Measurements from ENCODE around the gene COMT. TPM values are rescaled to one million over a fixed set of nuclear protein-coding genes. Genes with fewer than 3 reads are reported as not detected.
A peak's percentile ranks its signal among the peaks of the same experiment; 100 is the strongest.

The COMT gene
- total RNA-seq, 1 donor from 2014 or later: 459 TPM

GRCh38 chr22:19967850-19968449 is 26.4 kb downstream of the COMT start:
- DNase-seq (ENCODE audit: low read depth): no peak

- no peak for DNase-seq (ENCODE audit: low read depth)
Observed at GRCh38 chr22:19968450-19968891, 26.9 kb downstream of the COMT start.

- no peak for DNase-seq (ENCODE audit: low read depth)
Observed at GRCh38 chr22:19969141-19969928, 27.8 kb downstream of the COMT start.

GRCh38 chr22:19970031-19970478 is 28.5 kb downstream of the COMT start:
- no peak for DNase-seq (ENCODE audit: low read depth)

GRCh38 chr22:19970479-19971275 is 29.1 kb downstream of the COMT start:
- peak; percentile 68 for DNase-seq (ENCODE audit: low read depth)

GRCh38 chr22:19971276-19972124 is 29.9 kb downstream of the COMT start:
- DNase-seq (ENCODE audit: low read depth): no peak

GRCh38 chr22:19972251-19972650 is 30.7 kb downstream of the COMT start:
- no peak for DNase-seq (ENCODE audit: low read depth)

- DNase-seq (ENCODE audit: low read depth): no peak
Observed at GRCh38 chr22:19972652-19973550, 31.3 kb downstream of the COMT start.

- no peak for DNase-seq (ENCODE audit: low read depth)
Observed at GRCh38 chr22:19973551-19974267, 32.1 kb downstream of the COMT start.

GRCh38 chr22:19974268-19974861 is 32.8 kb downstream of the COMT start:
- no peak for DNase-seq (ENCODE audit: low read depth)

- DNase-seq (ENCODE audit: low read depth): no peak
Observed at GRCh38 chr22:19974935-19975706, 33.5 kb downstream of the COMT start.

GRCh38 chr22:19975707-19976035 is 34.1 kb downstream of the COMT start:
- no peak for DNase-seq (ENCODE audit: low read depth)

- DNase-seq (ENCODE audit: low read depth): no peak
Observed at GRCh38 chr22:19976671-19977070, 35.1 kb downstream of the COMT start.

GRCh38 chr22:19977296-19978243 is 36.0 kb downstream of the COMT start:
- no peak for DNase-seq (ENCODE audit: low read depth)

- no peak for DNase-seq (ENCODE audit: low read depth)
Observed at GRCh38 chr22:19978748-19979147, 37.2 kb downstream of the COMT start.

GRCh38 chr22:19979712-19980493 is 38.3 kb downstream of the COMT start:
- no peak for DNase-seq (ENCODE audit: low read depth)

Measured in myocyte (in vitro differentiated cells).